Suprapubic skin (tissue), 3 donors: Measurements from ENCODE around the gene KCND3.

Experiments
- POLR2A ChIP-seq, 2 donors: fragments of 450-650 bp; IDR thresholded peaks; one replicate each; pipeline ENCODE4 v1.6.1; 2017; ENCODE audit warnings: antibody characterized with exemption in 2 of 2, mild to moderate bottlenecking in 2 of 2, moderate library complexity in 2 of 2
- TF ChIP-seq, protein P1 (sequence below), 2 donors: fragments of 200-600 bp in 1 of 2; fragments of 450-650 bp in 1 of 2; sonication (generic) in 1 of 2; IDR thresholded peaks; one replicate each; pipeline ENCODE4 v1.5.1; 2016 to 2019; ENCODE audit warnings: antibody characterized with exemption in 2 of 2, mild to moderate bottlenecking in 1 of 2, moderate library complexity in 1 of 2

DNA sequence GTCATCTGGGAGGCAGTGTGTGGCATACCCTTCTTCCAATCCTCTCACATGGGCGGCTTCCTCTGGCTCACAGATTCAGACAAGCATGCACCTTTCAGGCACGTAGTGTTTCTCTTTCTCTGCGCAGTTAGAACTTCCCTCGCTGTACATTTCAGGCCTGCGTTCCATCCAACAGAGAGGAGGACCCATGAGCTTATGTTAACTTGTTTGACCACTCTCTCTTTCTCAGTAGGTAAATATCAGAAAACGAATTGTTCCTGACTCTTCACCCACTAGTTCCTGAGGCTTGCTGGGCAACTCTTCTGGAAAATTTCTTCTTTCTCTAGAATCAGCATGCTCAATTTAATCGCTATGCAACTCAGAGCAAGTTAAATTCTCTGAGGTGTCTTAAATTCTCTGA lies 148.3 kb downstream of the KCND3 start:
- TF ChIP-seq, protein P1, sequence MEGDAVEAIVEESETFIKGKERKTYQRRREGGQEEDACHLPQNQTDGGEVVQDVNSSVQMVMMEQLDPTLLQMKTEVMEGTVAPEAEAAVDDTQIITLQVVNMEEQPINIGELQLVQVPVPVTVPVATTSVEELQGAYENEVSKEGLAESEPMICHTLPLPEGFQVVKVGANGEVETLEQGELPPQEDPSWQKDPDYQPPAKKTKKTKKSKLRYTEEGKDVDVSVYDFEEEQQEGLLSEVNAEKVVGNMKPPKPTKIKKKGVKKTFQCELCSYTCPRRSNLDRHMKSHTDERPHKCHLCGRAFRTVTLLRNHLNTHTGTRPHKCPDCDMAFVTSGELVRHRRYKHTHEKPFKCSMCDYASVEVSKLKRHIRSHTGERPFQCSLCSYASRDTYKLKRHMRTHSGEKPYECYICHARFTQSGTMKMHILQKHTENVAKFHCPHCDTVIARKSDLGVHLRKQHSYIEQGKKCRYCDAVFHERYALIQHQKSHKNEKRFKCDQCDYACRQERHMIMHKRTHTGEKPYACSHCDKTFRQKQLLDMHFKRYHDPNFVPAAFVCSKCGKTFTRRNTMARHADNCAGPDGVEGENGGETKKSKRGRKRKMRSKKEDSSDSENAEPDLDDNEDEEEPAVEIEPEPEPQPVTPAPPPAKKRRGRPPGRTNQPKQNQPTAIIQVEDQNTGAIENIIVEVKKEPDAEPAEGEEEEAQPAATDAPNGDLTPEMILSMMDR (IDR thresholded peaks at IDR 0.05), result no peak
- no peak for TF ChIP-seq POLR2A (IDR thresholded peaks at IDR 0.05)
